Measurements from ENCODE around the gene MICAL3. TPM values are rescaled to one million over a fixed set of nuclear protein-coding genes. Genes with fewer than 3 reads are reported as not detected.
A peak's percentile ranks its signal among the peaks of the same experiment; 100 is the strongest.

The MICAL3 gene
- total RNA-seq, 4 donors from 2014 or later: 84.2 to 290 (median 151) TPM

DNA sequence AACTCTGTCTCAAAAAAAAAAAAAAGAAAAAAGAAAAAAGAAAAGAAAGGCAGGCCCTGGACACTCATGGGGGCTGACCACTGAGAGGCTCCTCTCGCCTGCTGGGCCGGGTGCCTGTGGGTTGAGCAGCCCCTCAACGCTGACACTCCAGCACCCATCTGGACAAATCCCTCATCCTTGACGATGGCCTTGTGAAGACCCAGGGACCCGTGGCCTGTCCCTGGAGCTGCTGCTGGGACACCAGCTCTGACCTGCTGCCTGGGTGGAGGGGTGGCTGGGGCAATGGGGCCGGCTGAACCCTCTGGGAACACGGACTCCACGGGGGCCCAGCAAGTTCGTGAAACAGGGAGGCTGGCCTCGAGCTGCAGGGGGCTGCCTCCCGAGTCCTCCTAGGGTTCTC, 239.6 kb downstream of the MICAL3 start:
- Histone ChIP-seq H3K27ac (no peak overlapping the region), H3K27me3 (no peaks in the 10 kb centered on the region), H3K4me3 (no peak overlapping the region), H3K36me3 (no peaks in the 10 kb centered on the region), H3K4me1 (peaks cover 7 to 47% (median 26%) of the 10 kb centered on the region in 4 donors), H3K9me3 (no peaks in the 10 kb centered on the region)
- no peak for DNase-seq
- in situ Hi-C loops (cut with MboI; ENCODE audit: low pct_ligation_motif_present in 1 of 4, low pct_unique_long_range_greater_than_20kb in 1 of 4, low sequenced_read_pairs in 3 of 4): no loop called here
- TF ChIP-seq EP300 (IDR thresholded peaks at IDR 0.05; ENCODE audit: low read depth) (no peak), POLR2A (IDR thresholded peaks at IDR 0.05) (no peak), POLR2AphosphoS5 (IDR thresholded peaks at IDR 0.05) (no peak)
- TF ChIP-seq, protein P1, sequence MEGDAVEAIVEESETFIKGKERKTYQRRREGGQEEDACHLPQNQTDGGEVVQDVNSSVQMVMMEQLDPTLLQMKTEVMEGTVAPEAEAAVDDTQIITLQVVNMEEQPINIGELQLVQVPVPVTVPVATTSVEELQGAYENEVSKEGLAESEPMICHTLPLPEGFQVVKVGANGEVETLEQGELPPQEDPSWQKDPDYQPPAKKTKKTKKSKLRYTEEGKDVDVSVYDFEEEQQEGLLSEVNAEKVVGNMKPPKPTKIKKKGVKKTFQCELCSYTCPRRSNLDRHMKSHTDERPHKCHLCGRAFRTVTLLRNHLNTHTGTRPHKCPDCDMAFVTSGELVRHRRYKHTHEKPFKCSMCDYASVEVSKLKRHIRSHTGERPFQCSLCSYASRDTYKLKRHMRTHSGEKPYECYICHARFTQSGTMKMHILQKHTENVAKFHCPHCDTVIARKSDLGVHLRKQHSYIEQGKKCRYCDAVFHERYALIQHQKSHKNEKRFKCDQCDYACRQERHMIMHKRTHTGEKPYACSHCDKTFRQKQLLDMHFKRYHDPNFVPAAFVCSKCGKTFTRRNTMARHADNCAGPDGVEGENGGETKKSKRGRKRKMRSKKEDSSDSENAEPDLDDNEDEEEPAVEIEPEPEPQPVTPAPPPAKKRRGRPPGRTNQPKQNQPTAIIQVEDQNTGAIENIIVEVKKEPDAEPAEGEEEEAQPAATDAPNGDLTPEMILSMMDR (IDR thresholded peaks at IDR 0.05): no peak
- intact Hi-C loops (cut with DNase I; ENCODE audit: low total_unique reads): loop anchor here (10.0 kb wide), 1 partner anchor 230 kb away; no protein-coding TSS in a partner anchor
- WGBS, 2 donors (ENCODE audit: low coverage in 1 of 2): 79% methylated on average over 11 of the region's 11 CpGs; no CpG with 5 or more reads in 1 of the 2 donors

DNA sequence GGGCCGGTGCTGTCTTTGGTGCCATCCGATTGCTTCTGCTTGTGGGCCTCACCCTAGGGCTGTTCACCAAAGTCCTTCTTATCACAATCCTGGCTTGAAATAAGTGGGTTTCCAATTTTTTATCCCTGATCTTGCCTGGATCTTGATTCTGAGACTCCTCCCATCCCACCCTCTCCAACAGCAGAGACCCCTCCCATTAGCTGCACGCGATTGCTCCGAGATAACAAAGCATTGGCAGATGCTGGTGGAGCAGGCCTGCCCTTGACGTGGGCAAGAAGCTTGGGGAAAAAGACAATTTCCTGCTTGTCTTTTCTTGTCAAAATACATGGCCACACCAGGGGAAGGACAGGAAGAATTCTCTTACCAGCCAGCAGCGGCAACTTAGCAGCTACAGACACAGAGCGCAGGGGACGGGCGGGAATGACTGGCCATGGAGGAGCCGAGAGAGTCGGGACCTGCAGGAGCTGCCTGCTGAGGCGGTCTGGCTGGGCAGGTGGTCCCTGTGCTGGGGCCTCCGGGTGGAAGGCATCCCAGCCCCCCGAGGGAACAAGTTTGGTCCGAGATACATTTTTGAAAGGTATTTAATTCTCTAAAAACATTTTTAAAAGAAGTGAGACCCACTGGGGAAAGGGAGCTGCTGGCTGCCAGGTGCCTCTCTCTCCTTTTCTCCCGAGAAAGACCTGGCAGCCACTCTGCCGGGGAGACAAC, 240.4 kb downstream of the MICAL3 start:
- Histone ChIP-seq H3K27me3 (no peaks in the 10 kb centered on the region), H3K4me3 (no peak overlapping the region), H3K27ac (no peak overlapping the region), H3K36me3 (no peaks in the 10 kb centered on the region), H3K9me3 (no peaks in the 10 kb centered on the region), H3K4me1 (peaks cover 7 to 47% (median 26%) of the 10 kb centered on the region in 4 donors)
- TF ChIP-seq EP300 (IDR thresholded peaks at IDR 0.05; ENCODE audit: low read depth) (no peak), POLR2A (IDR thresholded peaks at IDR 0.05) (no peak), POLR2AphosphoS5 (IDR thresholded peaks at IDR 0.05) (no peak)
- TF ChIP-seq, protein P1 (IDR thresholded peaks at IDR 0.05): no peak
- in situ Hi-C loops (cut with MboI; ENCODE audit: low pct_ligation_motif_present in 1 of 4, low pct_unique_long_range_greater_than_20kb in 1 of 4, low sequenced_read_pairs in 3 of 4) (no loop called here), intact Hi-C loops (cut with DNase I; ENCODE audit: low total_unique reads) (loop anchor here (10.0 kb wide), 1 partner anchor 229 kb away; no protein-coding TSS in a partner anchor)
- 78 to 90% methylated on average over 7 to 18 of the region's 18 CpGs for WGBS, 2 donors (ENCODE audit: low coverage in 1 of 2)
- no peak for DNase-seq

- H3K9me3 ChIP-seq: no peaks in the 10 kb centered on the region
- intact Hi-C loops (cut with DNase I; ENCODE audit: low total_unique reads) (loop anchor here (10.0 kb wide), 1 partner anchor 229 kb away; no protein-coding TSS in a partner anchor), in situ Hi-C loops (cut with MboI; ENCODE audit: low pct_ligation_motif_present in 1 of 4, low pct_unique_long_range_greater_than_20kb in 1 of 4, low sequenced_read_pairs in 3 of 4) (no loop called here)
- WGBS, 2 donors (ENCODE audit: low coverage in 1 of 2): 72% methylated on average over 9 of the region's 9 CpGs; no CpG with 5 or more reads in 1 of the 2 donors
- H3K4me3 ChIP-seq: no peak overlapping the region
- H3K4me1 ChIP-seq: peaks cover 7 to 47% (median 26%) of the 10 kb centered on the region in 4 donors
- TF ChIP-seq, protein P1 (IDR thresholded peaks at IDR 0.05): no peak
- TF ChIP-seq POLR2AphosphoS5 (IDR thresholded peaks at IDR 0.05): no peak
- TF ChIP-seq EP300 (IDR thresholded peaks at IDR 0.05; ENCODE audit: low read depth): no peak
- no peak for TF ChIP-seq POLR2A (IDR thresholded peaks at IDR 0.05)
- no peak overlapping the region for H3K27ac ChIP-seq
- no peaks in the 10 kb centered on the region for H3K36me3 ChIP-seq
- no peaks in the 10 kb centered on the region for H3K27me3 ChIP-seq
- no peak for DNase-seq
Observed at GRCh38 chr22:17783312-17783711, 241.0 kb downstream of the MICAL3 start.

- Histone ChIP-seq H3K27me3 (no peaks in the 10 kb centered on the region), H3K36me3 (no peaks in the 10 kb centered on the region), H3K9me3 (no peaks in the 10 kb centered on the region), H3K4me3 (no peak overlapping the region), H3K4me1 (peaks cover 7 to 45% (median 26%) of the 10 kb centered on the region in 4 donors), H3K27ac (peak overlapping the region in 1 of 4 donors; percentile 30)
- intact Hi-C loops (cut with DNase I; ENCODE audit: low total_unique reads): loop anchor here (10.0 kb wide), 1 partner anchor 228 kb away; no protein-coding TSS in a partner anchor
- peak; percentile 57 for DNase-seq
- in situ Hi-C loops (cut with MboI; ENCODE audit: low pct_ligation_motif_present in 1 of 4, low pct_unique_long_range_greater_than_20kb in 1 of 4, low sequenced_read_pairs in 3 of 4): no loop called here
- no peak for TF ChIP-seq EP300 (IDR thresholded peaks at IDR 0.05; ENCODE audit: low read depth)
- TF ChIP-seq POLR2A (IDR thresholded peaks at IDR 0.05): no peak
- no peak for TF ChIP-seq POLR2AphosphoS5 (IDR thresholded peaks at IDR 0.05)
- TF ChIP-seq, protein P1 (IDR thresholded peaks at IDR 0.05): no peak
- 66 to 77% methylated on average over 3 to 13 of the region's 13 CpGs for WGBS, 2 donors (ENCODE audit: low coverage in 1 of 2)
Observed at GRCh38 chr22:17782621-17783020, 241.7 kb downstream of the MICAL3 start.
